HL-60 (cell line): ENCODE measurements around the gene OBSL1.
A peak's percentile ranks its signal among the peaks of the same experiment; 100 is the strongest.

Experiments
- POLR2AphosphoS5 ChIP-seq: IDR thresholded peaks from 2 replicates; pipeline ENCODE4 v1.6.1; 2012; ENCODE audit warnings: low read depth
- TF ChIP-seq, protein P1 (sequence below): IDR thresholded peaks from one replicate; pipeline ENCODE4 v1.5.1; 2011; ENCODE audit warnings: low read length, control low read depth, inconsistent platforms; ENCODE audit not compliant: insufficient read depth
- TF ChIP-seq, protein P2 (sequence below): IDR thresholded peaks from 2 replicates; pipeline ENCODE4 v1.6.1; 2012; ENCODE audit warnings: low read depth; ENCODE audit not compliant: insufficient replicate concordance

DNA sequence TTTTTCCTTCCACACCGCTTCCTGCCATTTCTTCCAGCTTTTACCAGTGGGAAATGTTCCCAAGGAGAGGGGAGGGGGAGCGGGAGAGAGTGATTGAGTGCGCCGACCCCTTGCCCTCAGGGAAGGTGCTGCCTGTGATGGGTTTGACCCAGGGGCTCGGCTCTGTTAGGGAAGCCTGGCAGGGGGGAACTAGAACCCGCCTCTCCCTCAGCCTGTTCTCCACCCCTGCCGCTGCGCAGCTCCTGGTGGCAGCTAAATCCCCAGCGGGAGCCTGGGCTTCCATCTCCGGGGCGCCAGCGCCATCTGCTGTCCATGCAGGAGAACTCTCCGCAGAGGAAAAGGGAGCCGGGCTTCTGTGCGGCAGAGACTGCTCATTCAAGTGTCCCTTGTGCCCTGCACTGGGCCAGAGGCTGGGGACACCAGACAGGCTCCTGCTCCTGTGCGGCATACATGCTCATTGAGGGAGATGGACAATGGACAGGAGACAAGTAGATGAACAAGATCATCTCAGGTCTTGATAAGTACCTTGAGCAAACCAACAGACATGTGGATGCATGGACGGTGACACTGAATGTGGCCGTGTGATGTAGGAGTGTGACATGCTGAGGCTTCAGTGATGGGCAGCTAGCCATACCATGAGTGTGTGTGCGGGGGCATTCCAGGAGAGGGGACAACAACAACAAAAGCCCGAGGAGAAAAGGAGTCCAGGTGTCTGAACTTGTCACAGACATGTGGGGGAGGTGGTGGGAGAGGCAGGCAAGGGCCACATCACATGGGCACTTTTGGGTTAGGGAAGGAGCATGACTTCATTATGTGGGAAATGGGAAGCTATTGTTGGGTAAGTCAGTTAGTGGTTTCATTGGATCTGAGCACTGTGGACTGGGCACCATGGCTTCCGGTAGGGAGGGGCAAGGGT is 41.0 kb downstream of the OBSL1 start:
- TF ChIP-seq, protein P1, sequence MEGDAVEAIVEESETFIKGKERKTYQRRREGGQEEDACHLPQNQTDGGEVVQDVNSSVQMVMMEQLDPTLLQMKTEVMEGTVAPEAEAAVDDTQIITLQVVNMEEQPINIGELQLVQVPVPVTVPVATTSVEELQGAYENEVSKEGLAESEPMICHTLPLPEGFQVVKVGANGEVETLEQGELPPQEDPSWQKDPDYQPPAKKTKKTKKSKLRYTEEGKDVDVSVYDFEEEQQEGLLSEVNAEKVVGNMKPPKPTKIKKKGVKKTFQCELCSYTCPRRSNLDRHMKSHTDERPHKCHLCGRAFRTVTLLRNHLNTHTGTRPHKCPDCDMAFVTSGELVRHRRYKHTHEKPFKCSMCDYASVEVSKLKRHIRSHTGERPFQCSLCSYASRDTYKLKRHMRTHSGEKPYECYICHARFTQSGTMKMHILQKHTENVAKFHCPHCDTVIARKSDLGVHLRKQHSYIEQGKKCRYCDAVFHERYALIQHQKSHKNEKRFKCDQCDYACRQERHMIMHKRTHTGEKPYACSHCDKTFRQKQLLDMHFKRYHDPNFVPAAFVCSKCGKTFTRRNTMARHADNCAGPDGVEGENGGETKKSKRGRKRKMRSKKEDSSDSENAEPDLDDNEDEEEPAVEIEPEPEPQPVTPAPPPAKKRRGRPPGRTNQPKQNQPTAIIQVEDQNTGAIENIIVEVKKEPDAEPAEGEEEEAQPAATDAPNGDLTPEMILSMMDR, result peak; percentile 75
- TF ChIP-seq, protein P2, sequence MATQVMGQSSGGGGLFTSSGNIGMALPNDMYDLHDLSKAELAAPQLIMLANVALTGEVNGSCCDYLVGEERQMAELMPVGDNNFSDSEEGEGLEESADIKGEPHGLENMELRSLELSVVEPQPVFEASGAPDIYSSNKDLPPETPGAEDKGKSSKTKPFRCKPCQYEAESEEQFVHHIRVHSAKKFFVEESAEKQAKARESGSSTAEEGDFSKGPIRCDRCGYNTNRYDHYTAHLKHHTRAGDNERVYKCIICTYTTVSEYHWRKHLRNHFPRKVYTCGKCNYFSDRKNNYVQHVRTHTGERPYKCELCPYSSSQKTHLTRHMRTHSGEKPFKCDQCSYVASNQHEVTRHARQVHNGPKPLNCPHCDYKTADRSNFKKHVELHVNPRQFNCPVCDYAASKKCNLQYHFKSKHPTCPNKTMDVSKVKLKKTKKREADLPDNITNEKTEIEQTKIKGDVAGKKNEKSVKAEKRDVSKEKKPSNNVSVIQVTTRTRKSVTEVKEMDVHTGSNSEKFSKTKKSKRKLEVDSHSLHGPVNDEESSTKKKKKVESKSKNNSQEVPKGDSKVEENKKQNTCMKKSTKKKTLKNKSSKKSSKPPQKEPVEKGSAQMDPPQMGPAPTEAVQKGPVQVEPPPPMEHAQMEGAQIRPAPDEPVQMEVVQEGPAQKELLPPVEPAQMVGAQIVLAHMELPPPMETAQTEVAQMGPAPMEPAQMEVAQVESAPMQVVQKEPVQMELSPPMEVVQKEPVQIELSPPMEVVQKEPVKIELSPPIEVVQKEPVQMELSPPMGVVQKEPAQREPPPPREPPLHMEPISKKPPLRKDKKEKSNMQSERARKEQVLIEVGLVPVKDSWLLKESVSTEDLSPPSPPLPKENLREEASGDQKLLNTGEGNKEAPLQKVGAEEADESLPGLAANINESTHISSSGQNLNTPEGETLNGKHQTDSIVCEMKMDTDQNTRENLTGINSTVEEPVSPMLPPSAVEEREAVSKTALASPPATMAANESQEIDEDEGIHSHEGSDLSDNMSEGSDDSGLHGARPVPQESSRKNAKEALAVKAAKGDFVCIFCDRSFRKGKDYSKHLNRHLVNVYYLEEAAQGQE, result no peak
- TF ChIP-seq POLR2AphosphoS5, result no peak
